Stimulated activated naive CD4-positive, alpha-beta T cell (primary cell): ENCODE results near the gene CSGALNACT2.
A peak's percentile ranks its signal among the peaks of the same experiment; 100 is the strongest.
"Not testable (repeated sequence)": the region's sequence is repeated elsewhere in the genome, so short reads cannot be mapped to it uniquely, and the experiment has no call there.

Experiments
- DNase-seq, 6 experiments: peaks; one replicate each; lab custom pipeline; 2025; lab: John Stamatoyannopoulos, UW

CSGALNACT2 gene

DNA sequence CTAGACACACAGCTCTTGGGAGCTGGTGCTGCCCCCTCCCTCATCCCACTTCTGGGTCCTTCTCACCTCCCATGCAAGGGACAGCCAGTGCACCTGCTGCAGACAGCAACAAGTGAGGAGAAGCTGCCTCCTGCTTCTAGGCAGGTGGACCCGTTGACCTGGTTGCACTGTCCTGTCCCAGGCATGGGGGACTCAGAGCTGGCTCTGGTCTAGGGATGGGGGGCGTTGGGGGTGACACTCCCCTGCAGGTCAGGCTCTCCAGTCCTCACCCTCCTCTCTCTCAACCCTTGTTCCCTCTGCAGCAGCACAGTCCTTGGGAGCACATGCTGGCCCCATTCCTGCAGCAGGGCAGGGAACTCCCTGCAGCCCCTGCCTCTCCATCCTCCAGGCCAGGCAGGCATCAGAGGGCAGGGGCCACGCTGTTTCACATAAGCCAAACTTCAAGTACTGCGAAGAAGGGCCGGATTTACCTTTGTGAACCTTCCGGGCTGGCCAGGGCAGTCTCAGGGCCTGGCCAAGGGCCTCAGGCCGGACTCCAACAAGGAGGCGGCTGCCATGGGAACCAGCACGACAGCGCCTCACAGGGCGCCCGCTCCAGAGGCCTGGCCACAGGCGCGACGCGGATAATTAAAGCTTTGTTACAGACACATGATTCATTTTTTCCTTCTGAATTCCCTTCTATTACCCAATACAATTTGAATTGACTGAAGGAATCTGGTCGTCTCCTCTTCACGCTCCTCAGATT, 80.1 kb downstream of the CSGALNACT2 start:
- DNase-seq, result no peak

DNA sequence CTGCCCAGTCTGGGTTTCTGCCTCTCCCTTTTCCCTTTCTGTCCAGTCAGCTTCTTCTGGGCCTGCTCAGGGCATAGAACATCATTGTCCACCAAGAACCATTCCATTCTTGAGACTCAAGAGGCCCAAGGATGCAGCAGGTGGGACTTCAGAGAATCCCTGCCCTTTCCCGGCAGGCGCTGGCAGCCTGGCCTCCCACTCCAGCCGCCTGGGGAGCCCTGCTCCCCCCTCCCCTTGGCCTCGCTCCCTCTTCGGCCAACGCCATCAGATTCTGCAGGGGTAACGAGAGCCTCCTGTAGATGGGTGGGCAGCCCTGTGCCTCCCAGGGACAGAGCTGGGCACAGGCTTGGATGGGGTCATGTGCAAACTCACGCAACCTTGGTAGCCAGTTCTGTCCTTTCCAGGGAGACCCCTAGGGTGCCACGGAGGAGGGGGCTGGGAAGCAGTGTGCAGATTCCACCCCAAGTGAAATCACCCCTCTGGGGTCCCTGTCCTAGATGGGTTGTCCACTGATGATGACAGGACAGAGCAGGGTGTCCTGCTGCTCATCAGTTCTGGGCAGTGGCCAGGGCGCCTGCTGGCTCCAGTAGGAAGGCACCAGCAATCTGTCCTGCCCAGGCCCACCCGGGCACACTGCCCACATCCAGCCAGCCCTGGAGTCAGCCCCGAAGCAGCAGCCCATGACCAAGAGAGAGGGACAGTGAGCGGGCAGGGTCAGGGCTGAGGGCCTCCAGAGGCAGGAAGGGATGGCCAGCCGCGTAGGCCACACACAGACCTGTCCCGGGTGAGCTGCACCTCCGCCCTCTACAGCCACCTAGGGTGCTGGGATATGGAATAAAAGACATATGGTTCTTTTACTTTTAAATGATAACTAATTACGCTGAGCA, 80.9 kb downstream of the CSGALNACT2 start:
- no peak for DNase-seq

DNA sequence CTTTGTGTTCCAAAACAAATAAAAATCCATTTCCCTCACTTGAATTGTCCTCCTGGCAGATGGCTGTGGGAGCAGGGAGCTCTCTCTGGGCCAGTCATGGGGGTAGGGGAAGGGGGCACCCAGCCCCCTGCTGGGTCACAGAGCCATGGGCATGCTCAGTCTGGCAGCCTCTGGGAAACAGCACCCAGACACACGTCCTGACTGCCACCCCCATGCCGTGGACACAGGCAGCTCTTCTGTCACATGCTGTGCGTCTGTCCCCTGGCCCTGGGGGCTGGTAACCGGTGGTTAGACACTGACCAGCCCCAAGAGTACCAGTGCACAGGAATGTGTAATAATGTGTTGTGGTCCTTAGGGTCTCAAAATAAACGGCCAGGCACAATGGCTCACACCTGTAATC, 81.6 kb downstream of the CSGALNACT2 start:
- no peak for DNase-seq

DNA sequence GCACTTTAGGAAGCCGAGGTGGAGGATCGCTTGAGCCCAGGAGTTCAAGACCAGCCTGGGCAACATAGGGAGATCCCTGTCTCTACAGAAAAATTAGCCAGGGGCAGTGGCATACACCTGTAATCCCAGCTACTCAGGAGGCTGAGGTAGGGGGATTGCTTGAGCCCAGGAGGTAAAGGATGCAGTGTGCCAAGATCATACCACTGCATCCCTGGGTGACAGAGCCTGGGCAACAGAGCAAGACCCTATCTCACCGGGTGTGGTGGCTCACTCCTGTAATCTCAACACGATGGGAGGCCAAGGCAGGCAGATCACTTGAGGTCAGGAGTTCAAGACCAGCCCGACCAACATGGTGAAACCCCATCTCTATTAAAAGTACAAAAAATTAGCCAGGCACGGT, 82.0 kb downstream of the CSGALNACT2 start:
- DNase-seq, result not testable (repeated sequence)

DNA sequence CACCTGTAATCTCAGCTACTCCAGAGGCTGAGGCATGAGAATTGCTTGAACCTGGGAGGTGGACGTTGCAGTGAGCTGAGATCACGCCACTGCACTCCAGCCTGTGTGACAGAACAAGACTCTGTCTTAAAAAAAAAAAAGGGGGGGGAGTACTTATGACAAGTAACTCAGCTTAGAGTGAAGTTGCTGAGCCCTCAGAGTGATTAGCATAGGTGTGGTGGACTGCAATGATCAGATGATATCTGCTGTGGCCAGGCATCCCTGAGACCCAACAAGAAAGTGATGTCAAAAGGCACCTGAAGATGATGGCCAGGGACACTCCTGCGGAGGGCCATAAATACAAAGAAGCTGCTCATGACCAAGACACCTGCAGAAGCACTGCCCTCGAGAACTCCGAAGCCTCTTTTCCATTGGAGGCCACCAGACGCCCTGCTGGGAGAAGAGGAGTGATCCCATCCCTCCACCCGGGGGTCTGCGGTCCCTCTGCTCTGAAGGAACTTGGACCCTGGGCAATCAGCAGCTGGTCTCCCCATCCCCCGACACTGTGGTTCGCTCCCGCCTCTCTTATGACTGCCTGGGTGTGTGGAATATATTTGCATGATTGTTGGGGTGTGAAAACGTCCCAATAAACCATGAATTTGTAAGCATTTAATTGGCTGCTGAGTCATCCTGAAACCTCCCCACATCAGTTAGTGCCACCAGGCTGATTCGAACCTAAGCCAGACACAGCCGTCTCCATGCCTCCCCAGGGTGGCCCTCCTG, 82.6 kb downstream of the CSGALNACT2 start:
- no peak for DNase-seq

DNA sequence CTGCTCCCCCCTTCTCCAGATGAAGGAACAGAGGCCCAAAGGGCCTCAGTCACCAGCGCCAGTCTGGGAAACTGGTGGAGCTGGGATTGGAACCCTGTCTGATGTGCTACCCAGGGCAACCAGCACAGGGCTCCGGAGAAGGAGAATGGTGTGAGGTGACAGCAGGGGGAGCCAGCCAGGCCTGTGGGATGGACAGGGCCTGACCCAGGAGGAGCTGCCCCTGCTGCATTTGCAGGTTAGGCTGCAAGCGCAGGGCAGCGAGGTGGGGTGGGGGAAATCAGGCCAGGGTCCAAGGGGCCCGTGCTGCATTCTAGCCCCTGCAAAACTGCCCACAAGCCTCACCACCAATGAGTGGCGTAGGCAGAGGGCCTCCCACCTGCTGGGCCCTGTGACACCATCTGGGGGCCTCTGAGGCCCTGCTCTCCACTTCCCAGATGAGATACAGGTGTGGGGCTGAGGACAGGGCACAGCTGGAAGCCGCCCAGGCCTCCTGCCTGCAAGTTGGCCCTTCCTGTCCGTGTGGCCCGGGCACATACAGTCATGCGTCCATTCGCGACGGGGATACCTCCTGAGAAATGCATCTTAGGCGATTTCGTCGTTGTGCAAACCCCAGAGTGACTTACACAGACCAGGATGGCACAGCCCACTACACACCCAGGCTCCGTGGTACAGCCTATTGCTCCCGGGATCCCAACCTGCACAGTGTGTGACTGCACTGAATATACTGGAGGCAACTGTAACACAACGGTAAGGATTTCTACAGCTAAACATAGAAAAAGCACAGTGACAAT, 83.4 kb downstream of the CSGALNACT2 start:
- no peak for DNase-seq

DNA sequence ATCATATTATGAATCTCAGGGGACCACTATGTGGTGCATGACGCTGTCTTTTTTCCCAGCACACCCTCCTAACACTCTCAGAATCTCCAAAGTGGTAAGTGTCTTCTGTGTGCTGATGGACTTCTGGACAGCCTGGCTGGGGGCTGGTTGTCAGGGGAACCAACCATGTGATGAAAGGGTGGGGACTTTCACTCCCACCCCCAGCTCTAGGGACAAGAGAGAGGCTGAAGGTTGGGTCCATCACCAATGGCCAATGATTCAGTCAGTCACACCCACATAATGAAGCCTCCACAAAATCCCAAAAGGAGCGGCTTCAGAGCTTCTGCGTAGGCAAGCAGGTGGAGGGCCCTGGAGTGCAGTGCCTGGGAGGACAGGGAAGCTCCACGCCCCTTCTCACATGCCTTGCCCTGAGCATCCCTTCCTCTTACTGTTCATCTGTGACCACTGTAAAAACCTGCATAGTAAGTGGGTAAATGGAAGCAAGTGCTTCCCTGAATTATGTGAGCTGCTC, 84.0 kb downstream of the CSGALNACT2 start:
- no peak for DNase-seq

DNA sequence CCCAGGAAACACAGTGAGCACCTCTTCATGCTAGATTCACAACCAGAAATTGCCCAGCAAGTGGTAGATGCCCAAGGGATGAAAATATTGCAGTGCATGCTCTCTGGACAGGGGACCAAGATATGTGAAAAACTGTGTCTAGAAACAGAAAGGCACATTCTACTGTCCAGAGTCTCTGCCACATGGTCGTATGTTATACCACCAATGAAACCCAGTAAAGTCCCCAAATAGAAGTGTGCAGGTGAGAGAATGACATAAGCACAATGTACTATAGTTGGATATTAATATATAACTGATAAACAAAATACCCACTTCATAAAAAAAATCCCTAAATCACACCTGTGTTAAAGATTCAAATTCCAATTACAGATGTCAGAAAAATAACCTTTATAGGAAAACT, 84.8 kb downstream of the CSGALNACT2 start:
- DNase-seq, result no peak

DNA sequence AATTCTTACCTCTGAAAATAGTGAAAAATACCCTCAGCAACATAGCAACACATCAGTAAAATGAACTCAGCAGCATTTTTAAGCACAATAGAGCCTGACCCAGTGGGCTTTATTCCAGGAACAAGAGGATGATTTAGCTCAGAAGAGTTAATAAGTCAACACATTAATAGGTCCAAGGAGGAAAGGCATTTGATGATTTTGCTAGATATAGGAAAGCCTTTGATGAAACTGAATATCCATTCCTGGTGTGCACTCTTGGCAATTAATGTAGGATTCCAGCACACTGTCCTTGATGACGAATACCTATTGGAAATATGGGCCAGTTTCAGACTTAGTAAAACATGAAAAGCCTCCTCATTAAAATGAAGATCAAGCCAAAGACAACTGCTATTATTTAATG, 86.1 kb downstream of the CSGALNACT2 start:
- no peak for DNase-seq

DNA sequence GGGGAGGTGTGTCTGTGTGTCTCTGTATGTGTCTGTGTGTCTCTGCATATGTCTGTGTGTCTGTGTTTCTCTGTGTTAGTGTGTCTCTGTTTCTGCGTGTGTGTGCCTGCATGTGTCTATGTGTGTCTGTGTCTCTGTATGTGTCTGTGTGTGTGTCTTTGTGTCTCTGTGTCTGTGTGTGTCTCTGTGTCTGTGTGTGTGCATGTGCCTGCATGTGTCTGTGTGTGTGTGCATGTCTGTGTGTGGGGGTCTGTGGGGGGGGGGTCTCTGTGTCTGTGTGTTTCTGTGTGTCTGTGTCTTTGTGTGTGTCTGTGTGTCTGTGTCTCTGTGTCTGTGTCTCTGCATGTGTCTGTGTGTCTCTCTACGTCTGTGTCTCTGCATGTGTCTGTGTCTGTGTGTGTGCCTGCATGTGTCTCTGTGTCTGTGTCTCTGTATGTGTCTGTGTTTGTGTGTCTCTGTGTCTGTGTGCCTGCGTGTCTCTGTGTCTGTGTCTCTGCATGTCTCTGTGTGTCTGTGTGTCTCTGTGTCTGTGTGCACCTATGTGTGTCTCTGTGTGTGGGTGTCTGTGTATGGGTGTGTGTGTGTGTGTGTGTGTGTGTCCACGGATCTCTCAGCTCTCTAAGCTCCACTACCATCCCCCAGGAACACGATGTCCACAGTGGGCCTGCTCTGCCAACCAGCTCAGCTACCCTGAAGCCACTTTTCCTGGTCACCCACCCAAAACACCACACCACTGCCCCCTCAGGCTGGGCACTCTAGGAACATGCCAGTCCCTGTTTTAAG, 87.0 kb downstream of the CSGALNACT2 start:
- DNase-seq, result no peak

DNA sequence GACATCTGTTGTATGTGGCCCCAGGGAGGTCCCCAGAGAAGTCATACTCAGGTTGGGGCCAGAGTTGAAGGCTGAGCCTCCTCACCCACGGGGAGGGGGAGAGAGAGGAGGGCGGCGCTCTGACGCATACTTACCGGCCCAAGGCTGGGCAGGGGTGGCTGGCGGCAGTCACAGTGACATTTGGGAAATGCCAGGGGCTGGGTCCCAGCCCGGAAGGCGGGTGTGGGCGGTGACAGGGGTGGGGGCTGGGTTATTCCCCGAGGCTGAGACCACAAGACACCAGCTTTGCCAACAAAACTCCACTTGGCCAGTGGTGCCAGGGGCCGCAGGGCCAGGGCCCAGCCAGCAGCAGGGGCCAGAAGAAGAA, 87.5 kb downstream of the CSGALNACT2 start:
- DNase-seq, result no peak

DNA sequence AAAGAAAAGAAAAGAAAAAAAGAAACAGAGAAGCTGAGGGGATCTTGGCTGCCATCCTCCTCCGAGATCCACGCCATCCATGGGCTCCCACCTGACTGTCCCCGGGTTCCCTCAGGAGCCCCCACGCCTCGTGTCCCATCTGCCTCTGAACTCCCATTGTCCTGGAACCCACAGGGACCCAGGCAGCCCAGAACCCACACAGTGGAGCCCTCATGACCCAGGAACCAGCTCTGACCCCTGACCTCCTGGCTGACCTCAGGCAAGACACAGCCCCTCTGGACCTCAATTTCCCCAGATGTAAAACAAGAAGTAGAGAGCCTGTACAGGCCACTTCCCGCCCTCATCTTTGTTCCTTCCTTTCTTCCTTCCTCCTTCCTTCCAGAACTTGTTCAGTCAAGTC, 88.2 kb downstream of the CSGALNACT2 start:
- DNase-seq, result no peak

DNA sequence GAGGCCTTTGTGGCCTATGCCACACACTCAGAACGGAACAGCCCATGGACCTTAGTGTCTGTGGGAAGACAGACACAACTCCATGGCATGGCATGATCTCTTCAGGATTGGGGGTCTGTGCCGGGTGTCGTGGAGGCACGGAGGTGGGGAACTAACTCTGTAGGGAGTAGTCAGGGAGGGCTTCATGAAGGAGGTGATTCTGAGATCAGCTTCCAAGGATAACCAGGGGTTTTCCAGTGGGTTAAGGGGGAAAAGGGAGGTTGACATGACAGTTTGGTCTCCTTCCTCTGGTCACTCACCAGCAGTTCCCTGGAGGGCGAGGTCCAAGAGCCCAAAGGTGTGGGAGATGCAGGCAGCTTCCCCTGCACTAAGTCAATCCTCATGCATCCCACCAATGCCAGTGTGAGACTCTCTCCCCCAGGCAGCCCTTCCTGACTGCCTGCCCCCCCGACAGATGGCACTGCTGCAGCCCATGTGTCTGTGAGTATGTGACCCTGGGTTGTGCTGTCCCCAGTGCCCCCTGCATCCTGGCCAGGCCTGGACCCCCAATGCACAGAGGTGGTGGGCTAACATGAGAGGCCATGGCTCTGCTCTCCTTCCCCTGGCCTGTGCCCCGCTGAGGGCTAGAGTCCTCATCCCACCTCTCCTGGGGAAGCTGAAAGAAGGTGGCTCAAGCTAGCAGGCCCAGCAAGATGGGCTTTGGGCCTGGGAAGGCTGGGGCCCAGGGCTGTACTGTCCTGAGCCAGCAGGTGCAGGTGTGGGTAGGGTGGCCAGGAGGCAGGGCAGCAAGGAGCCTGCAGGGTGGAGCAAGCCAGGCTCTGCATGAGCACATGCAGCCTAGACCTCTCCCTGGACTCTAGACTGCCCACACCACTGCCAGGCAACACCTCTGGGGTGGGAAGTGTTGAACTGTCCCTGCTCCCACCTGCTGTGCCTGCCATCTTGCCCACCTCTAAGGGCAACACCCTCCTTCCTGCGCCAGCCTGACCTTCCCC, 88.9 kb downstream of the CSGALNACT2 start:
- no peak for DNase-seq

DNA sequence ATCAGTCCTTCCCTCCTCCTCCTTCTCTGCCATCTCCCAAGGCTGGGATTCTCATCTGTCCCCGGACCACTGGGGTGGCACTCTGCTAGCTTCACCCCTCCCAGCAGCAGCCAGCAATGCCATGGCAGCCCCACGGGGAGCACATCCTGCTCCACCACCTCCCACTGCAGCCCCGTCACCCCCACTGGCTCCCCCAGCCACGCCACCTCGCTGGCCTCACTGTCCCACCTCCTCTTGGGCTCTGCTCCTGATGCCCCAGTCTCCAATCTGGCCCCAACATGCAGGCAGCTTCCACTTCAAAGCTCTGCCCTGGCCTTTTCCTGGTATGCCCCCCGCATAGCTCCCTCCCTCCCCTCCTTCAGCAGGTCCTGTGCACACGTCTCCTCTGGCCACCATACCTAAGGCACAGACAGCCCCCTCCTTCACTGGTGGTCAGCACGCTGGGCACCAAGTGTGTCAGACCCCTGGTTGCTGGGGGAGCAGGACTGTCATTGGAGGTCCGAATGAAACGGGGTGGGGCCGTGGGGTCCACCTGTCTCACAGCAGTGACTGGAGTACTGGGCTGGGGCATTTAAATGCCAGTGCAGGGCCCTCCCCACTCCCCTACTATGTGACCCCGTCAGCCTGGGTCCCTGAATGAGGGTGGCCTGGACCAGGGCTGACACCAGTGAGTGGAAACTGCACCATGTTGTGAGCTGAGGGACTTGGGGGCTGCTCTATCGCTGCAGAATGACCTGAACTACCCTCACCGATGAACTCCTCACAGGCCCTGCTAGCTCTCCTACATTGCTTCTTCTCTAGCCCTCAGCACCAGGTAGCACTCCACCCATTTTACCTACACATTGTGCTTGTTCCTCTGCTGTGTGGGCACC, 89.9 kb downstream of the CSGALNACT2 start:
- DNase-seq, result no peak

DNA sequence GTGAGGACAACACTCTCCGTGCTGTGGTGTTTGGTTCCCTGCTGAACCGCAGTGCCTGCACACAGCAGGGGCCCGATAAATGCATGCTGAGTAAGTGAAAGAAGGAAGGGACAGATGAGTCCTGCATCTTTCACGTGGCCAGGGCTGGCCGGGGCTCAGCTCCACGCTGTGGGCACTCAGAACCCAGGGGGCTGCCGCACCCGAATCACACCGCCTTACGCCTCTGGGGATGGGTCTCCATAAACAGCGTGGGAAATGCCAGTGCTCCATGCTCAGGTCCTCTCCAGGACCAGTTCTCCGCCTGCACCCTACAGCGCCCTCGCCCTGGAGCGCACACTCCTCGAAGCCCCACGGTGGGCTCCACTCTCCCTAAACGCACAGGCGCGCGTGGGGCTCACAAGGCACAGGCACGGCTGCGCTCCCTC, 90.5 kb downstream of the CSGALNACT2 start:
- DNase-seq, result no peak

DNA sequence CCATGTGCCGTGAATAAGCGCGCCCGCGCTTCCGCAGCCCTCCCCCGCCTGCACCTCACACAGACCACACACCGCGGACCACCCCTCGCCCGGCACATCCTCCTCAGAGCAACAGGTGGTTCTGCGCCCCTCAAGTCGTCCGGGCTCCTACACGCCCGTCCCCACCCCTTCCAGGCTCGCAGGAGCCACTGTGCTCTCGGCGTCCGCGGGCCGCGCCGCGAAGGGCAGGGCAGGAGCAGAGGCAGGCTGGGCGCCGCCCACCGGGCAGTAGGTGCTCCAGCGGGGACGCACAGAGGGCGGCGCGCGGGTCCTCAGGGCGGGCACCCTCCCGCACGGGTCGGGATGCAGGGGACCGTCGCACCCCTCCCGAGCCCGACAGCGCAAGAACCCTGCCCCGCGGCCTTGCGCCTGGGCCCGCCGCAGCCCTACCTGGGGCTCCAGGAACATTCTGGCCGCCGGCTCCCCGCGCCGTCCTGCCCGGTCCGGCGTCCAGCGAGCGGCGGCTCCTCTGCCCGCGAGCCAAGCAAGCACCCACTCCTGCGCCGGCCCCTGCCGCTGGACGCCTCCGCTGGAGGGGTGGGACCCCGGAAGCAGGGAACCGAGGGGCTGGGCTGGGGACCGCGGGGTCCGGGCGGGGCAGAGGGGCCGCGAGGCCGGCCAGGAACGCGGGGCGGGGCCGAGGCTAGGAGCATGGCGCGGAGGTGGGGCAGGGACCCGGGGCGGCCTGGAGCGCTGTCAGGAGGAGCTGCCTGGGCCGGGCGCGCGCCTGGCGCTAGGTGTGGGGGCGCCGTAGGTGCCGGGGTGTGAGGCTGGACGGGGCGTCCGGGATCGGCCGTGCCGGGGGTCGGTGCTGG, 91.2 kb downstream of the CSGALNACT2 start:
- peak in 1 of 6 experiments; percentile 7 for DNase-seq

DNA sequence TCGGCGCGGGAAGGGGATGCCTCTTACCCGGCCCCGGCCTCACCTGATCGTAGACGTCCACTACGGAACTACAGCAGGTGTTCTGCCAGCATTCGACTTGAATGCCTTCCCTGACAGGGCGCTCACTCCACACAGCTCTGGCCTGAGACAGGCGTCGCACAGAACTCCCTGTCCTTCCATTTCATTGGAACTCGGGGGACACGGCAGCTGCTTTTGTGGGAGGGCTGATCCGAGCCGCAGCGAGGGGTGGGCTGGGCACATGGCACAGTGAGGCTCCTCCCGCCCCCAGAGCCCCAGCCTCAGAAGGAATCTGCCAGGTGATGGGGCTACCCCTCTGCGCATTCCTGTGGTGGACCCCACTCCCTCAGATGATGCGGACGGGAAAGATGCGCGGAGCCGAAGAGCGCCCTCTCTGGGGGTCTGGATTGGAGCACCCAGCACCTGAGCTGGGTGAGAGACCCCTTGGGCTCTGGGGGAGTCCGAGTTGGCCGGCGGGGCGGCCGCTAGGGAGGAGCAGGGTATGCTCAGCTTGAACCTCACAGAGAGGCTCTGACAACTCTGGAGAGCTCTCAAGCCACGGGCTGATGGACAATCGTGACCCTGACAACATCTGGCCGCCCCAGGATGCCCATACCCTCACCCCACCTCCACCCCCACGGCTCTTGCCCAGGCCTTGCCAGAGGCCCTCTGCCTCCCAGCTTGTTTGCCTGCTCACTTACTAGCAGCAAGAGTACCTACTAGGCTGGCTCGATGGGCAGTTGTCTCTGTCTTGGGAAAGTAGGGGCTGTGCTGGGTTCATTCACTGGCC, 92.1 kb downstream of the CSGALNACT2 start:
- no peak for DNase-seq
